Right ventricle myocardium superior (tissue), 1 donor: Measurements from ENCODE around the gene DPEP2NB. TPM values are rescaled to one million over a fixed set of nuclear protein-coding genes. Genes with fewer than 3 reads are reported as not detected.
"Not testable (repeated sequence)": the region's sequence is repeated elsewhere in the genome, so short reads cannot be mapped to it uniquely, and the experiment has no call there.

Experiments
- ATAC-seq: fragments of 200-7000 bp; cut with Tn5 transposase; one replicate; pipeline ENCODE4 v1.9.1; 2020; ENCODE audit warnings: mild to moderate bottlenecking; ENCODE audit not compliant: poor library complexity
- DNase-seq: peaks from one replicate; pipeline ENCODE4 v3.0.0-alpha.2; 2020
- intact Hi-C: fragments of 100-400 bp; cut with DNase I; formaldehyde crosslinking; loops from one replicate; pipeline ENCODE4 v1.11.2; 2022
- total RNA-seq: library from RNA; stranded (reverse); fragmentation: NEBNext Ultra II Directional; extraction: Animal tissue kit (Norgen Biotek cat#: 25700); gene quantifications from one replicate; pipeline ENCODE4 v1.2.1, GENCODE V29; 2021
- donor health status: DM: no; HTN: yes; CAD: no; lungs with severe emphysema.

DPEP2NB gene
- total RNA-seq, 1 donor from 2014 or later, result not detected

DNA sequence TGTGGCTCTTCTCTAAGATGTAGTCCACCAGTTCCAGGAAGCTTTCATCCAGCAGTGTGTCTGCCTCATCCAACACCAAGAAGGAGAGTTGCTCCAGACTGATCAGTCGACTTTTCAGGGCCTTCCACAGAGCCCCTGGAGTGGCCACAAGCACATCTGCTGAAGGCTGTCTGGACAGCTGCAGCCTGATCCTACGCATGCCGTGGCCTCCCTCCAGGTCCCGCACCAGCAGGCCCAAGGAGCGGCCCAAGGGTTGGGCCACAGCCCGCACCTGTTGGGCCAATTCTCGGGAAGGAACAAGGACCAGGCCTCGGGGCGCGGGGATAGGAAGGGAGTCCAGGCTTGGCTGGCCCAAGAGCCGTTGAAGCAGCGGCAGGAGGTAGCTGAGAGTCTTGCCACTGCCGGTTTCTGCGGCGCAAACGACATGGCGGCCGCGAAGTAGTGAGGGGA is 6.6 kb upstream of the DPEP2NB start:
- intact Hi-C loops, result no loop called here
- ATAC-seq (peak; percentile 13), DNase-seq (no peak)

DNA sequence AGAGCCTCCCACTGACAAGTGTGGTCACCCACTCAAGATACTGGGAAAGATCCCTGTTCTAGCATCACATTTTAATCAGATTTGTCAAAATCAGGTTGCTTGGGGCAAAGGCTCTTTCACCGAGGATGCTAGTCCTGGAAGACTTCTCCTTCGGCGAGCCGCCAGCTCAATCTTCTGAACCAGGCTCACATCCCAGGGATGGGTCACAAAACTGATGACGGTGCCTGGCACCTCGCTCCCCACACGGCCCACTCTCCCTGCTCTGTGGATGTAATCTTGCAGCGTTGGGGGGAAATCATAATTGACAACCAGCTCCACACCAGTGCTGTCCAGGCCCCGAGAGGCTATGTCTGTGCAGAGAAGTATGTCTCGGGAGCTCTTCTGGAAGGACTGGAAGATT is 5.8 kb upstream of the DPEP2NB start:
- DNase-seq, result no peak
- no peak for ATAC-seq
- intact Hi-C loops, result no loop called here

DNA sequence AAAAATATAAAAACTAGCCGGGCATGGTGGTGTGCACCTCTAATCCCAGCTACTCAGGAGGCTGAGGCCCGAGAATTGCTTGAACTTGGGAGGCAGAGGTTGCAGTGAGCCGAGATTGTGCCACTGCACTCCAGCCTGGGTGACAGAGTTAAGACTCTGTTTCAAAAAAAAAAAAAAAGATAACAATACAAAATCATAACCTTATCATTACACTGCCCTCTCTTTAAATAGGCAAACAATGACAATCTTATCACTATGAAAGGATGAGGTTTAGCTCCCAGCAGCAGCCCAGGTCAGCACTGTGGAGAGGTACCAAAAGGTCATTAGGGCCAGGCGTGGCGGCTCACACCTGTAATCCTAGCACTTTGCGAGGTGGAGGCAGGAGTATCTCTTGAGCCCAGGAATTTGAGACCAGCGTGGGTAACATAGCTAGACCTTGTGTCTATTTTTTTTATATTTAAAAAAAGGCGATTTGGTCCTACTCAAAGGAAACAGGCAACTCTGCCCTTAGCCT is 3.5 kb upstream of the DPEP2NB start:
- ATAC-seq, result no peak

DNA sequence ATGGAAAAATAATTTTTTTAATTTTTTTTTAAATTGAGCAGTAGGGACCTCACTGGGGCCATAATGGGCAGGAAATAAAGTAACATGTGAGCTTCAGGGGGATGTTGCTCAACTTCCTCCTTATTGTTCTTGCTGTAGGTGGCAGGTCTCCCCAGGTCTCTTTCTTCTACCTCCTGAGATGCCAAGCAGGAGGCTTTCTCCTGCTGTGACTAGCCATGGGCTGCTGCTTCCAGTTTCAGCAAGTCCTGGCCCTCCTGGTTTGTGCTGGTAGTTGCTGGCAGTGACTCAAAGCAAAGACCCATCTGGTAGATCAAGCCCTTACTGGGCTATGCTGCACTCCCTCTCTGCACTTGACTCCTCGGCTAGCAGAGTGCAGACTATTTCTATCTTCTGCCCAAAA is 2.3 kb downstream of the DPEP2NB start:
- ATAC-seq (no peak), DNase-seq (no peak)
- intact Hi-C loops, result no loop called here

More for the DNA sequence above, 3.5 kb upstream of the DPEP2NB start:
- no peak for DNase-seq
- intact Hi-C loops, result no loop called here

DNA sequence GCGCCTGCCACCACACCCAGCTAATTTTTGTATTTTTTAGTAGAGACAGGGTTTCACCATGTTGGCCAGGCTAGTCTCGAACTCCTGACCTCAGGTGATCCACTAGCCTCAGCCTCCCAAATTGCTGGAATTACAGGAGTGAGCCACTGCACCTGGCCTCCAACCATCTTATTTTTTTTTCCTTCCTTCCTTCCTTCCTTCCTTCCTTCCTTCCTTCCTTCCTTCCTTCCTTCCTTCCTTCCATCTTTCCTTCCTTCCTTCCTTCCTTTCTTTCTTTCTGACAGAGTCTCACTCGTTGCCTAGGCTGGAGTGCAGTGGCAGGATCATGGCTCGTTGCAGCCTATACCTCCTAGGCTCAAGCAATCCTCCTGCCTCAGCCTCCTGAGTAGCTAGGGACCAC is 5.8 kb downstream of the DPEP2NB start:
- not testable (repeated sequence) for ATAC-seq

DNA sequence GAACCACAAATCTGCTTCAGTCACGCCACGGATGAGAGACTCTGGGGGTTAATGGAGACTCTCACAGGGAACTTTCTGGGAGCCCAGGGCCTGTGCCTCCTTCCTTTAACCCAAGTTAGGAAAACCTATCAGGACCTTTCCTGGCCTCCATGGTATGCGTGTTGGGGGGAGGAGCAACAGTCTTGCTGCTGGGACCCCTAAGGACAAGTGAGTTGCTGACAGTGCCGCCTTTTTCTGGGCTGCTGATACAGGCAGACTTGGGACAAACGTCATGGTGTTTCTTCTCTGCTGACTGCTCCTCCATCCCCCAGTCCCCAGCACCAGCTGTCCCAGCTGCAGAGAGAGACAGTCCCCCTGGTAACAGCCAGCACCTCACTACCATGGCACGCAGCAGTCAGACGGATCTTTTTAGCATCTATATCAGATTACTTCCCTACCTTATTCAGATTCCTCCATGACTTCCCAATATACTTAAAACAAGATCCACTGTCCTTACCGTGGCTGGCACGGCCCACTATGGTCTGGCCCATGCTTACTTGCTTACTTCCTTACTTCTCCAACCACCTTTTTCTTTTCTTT is 6.5 kb downstream of the DPEP2NB start:
- intact Hi-C loops, result no loop called here
- ATAC-seq (no peak), DNase-seq (no peak)

More for the DNA sequence above, 5.8 kb downstream of the DPEP2NB start:
- DNase-seq, intact Hi-C loops: not testable (repeated sequence)

DNA sequence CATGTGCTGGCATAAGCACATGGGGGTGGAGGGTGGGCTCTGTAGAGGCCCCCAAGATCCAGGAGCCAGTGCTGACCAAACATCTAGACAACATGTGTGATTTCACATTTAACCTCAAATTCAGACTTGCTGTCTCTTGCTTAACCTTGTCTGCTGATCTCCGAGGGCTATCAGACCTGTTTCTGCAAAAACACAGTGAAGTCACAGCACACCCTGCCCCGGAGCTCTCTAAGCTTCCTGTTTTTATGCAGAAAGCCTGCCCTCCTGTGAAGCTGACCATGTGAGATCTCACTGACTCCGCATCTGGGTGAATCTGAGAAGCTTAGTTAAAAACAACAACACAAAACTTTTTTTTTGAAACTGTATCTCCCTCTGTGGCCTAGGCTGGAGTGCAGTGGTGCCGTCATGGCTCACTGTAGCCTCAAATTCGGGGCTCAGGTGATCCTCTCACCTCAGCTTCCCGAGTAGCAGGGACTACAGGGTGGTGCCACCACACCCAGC is 9.9 kb downstream of the DPEP2NB start:
- DNase-seq, result peak; percentile 59
- intact Hi-C loops, result no loop called here
- ATAC-seq, result peak; percentile 71

DNA sequence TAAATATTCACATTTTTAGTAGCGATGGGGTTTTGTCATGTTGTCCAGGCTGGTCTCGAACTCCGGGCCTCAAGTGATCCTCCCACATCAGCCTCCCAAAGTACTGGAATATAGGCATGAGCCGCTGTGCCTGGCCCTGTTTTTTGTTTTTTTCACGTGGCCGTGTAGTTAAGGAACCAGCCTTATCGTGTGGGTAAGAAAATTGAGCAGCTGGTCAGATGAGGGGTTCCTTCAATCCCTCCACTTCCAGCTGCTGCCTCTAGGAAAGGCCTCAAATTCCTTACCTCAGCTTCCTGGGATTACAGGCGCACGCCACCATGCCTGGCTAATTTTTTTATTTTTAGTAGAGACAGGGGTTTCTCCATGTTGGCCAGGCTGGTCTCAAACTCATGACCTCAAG is 10.5 kb downstream of the DPEP2NB start:
- DNase-seq (no peak), ATAC-seq (no peak)
- intact Hi-C loops, result no loop called here

DNA sequence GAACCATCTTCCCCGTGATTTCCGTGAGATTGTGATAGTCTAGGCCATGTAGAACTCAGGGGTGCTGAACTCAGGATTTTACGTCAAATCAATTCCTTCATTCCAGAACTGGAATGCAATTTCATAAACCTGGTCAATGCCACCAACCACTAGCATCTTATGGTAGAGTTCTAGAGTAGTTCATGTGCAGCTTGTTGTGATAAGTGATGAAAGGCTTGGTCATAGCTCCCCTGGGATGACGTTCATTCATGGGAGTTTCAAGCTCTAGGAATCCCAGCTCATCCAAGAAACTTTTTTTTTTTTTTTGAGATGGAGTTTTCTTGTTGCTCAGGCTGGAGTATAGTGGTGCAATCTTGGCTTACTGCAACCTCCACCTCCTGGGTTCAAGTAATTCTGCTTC is 12.7 kb downstream of the DPEP2NB start:
- ATAC-seq, result no peak
- intact Hi-C loops, result no loop called here
- DNase-seq, result no peak

DNA sequence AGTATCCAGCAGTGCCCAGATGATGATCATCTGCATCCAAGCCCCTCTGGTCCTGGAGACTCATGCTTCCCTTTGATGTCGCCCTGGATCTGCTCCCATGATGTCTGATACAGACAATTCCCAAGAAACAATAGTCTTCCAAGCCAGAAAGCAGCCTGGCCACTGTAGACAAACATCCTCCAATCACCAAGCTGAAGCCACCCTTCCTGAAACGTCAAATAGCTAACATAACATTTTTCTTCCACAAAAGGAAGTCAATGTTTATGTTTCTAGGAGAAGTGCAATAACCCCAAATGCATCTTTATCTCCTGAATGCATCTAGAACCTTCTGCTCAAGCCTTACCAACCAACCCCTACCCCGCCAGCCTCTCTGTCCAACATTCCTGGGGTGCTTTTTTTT is 15.3 kb downstream of the DPEP2NB start:
- DNase-seq, result peak; percentile 22
- intact Hi-C loops, result no loop called here
- peak; percentile 47 for ATAC-seq

DNA sequence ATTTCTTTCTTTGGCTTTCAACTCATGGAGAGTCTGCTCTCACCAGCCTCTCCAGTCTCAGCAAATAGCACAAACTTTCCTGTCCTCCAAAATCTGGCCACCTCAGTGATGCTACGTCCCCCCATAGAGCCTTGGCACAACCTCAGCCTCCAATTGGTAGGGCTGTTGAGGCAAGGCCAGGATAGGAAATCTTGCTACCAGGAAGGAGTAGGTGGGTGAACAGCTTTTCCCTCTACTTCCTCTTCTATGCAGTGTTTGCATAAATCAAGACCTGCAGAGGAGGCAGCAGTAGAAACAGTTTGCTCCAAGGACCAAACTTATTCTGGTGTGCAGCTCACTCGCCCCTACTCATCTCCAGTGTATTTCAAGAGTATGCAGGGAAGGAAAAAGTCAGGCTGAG is 15.7 kb downstream of the DPEP2NB start:
- DNase-seq (no peak), ATAC-seq (peak; percentile 63)
- intact Hi-C loops, result no loop called here

DNA sequence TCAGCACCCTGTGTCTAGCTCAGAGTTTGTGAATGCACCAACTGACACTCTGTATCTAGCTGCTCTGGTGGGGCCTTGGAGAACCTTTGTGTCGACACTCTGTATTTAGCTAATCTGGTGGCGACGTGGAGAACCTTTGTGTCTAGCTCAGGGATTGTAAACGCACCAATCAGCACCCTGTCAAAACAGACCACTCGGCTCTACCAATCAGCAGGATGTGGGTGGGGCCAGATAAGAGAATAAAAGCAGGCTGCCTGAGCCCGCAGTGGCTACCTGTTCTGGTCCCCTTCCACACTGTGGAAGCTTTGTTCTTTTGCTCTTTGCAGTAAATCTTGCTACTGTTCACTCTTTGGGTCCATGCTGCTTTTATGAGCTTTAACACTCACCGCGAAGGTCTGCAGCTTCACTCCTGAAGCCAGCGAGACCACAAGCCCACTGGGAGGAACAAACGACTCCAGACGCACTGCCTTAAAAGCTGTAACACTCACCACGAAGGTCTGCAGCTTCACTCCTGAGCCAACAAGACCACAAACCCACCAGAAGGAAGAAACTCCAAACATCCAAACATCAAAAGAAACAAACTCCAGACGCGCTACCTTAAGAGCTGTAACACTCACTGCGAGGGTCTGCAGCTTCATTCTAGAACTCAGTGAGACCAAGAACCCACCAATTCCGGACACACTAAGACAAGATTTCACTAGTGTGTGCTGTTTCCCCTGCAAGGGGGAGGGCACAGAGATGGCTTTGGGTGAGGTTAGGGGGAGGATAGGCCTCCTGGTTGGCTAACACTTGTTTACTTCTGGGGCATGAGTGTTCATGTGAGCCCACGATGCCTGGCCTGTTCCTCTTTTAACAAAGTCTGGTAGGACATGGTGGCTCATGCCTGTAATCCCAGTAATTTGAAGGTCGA is 16.7 kb downstream of the DPEP2NB start, which contains the start of gene DPEP2:
Gene DPEP2 (minus strand): TSS at position 706 of the 910 bp plus-strand sequence. CDS start 6,272 bp downstream, outside the sequence.
- peak; percentile 74 for ATAC-seq
- DNase-seq, intact Hi-C loops: not testable (repeated sequence)

DNA sequence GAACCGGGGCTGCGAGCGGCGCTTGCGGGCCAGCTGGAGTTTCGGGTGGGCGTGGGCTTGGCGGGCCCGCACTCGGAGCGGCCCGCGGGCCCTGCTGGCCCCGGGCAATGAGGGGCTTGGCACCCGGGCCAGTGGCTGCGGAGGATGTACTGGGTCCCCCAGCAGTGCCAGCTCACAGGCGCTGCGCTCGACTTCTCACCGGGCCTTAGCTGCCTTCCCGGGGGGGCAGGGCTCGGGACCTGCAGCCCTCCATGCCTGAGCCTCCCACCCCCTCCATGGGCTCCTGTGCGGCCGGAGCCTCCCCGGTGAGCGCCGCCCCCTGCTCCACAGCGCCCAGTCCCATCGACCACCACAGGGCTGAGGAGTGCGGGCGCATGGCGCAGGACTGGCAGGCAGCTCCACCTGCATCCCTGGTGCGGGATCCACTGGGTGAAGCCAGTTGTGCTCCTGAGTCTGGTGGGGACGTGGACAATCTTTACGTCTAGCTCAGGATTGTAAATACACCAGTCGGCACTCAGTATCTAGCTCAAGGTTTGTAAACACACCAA is 17.4 kb downstream of the DPEP2NB start:
- intact Hi-C loops, result not testable (repeated sequence)

DNA sequence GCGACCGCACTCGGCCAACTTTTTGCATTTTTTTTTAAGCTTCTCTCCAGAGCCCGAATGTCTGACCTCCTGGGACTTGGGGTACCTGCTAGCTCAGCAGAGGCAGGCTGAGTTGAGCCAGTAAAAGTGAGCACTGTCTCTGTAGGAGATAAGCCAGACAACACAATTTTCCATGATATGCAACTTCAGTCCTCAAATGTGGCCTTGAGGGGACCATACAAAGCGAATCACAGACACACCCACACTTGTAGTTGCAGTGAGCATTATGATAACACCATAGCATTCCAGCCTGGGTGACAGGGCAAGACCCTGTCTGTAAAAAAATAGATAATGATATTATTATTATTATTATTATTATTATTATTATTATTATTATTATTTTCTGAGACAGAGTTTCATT is 19.0 kb downstream of the DPEP2NB start:
- DNase-seq, result no peak
- ATAC-seq, result no peak
- intact Hi-C loops, result no loop called here

More for the DNA sequence above, 17.4 kb downstream of the DPEP2NB start:
- ATAC-seq, DNase-seq: not testable (repeated sequence)

DNA sequence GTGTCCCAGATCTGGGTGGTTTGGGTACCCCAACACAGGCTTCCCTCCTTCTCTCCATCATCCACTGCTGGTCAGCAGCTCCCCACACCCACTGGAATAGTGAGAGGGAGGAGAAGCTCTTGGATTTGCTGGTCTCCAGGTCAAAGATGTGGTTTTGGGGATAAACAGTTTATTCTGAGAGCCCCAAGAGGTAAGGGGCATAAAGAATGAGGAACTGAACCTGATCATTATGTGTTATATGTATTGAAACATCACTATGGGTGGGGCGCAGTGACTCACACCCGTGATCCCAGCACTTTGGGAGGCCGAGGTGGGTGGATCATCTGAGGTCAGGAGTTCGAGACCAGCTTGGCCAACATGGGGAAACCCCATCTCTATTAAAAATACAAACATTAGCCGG is 20.3 kb downstream of the DPEP2NB start:
- DNase-seq (no peak), ATAC-seq (no peak)
- intact Hi-C loops, result no loop called here

DNA sequence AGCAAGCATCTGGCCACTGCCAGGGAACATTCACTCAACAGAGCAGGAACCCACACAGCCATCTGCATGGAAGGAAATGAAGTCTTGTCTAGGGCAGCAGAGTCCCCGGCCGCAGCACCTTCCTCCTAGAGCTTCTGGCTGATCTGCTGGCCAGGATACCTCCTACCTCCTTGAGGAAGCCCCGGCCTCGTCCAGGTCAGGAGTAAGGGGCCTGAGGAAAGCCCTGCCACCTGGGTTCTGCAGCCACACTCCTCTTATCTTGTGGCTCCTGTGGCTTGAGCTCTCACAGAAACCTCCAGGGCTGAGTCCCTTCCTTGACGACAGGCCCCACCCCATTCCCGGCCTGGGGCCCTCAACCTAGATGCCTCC is 21.7 kb downstream of the DPEP2NB start:
- intact Hi-C loops, DNase-seq: not testable (repeated sequence)
- ATAC-seq, result peak; percentile 21

DNA sequence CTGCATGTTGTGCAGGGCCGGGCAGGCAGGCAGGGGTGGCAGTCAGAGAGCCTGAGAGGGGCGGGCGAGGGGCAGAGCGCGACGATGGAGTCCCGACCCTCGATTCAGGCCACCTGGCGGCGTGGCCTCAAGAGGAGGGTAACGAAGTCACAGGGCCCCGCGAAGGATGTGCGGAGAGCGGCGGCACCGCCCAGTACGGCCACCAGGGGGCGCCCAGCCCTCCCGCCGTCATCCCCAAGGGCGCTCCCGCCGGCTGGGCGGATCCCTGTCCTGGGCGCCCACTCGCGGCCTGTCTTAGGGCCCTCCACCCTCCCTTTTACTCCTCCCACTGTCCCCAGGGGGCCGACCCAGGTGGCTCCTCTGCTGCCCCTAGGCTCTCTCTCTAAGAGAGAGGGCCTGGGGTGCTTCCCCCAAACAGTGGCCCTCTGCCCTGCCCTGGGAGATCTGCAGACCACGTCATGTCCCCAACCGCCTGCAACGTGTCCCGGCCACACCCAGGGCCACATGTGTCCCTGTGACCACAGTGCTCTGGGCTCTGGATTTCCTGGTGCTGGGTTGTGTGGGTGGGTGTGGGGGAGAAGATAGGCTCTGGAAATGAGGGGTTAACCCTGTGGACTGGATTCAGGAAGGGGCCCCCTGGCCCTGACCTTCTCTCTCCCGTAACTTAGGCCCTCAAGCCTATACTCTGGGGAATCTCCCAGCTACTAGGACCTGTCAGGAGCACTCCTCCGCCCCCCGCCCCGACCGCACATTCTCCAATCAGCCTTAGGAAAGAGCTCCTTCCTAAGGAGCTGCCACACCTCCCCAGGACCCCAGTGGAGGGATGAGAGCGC is 22.3 kb downstream of the DPEP2NB start:
- ATAC-seq (peak; percentile 96), DNase-seq (peak; percentile 92)
- intact Hi-C loops, result no loop called here

DNA sequence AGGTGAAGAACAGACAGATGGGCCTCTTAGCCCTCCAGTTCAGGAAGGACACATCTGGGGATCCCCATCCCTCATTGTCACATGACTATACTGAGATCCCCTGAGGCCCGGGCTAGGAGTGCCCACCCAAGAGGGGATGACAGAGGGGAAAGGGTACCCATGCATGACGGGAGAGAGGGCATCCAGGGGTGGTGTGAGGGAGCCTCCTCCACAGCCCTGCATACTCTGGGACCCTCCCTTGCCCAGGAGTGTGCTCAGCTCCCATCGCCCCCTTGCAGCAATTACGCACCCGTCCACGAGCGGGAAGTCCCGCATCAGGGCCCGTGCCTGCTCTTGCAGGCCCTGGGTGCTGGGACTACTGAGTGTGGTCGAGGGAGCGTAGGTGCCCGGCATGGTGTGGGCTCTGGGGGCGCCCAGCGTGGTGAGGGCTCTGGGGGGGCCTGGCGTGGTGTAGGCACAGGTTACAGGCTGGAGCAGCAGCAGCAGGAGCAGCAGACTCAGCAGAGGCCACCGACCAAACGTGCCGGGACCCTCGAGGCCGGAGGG is 23.0 kb downstream of the DPEP2NB start:
- DNase-seq, result no peak
- peak; percentile 9 for ATAC-seq
- intact Hi-C loops, result no loop called here
